ENCODE measurements around the gene KLHL6.

GRCh38 chr3:183506674-183507320 lies 48.7 kb downstream of the KLHL6 start:
- no peak for TF ChIP-seq ESRRA (CRISPR knock-in tag; IDR thresholded peaks at IDR 0.05; ENCODE audit: borderline replicate concordance)
- no peak for TF ChIP-seq ZNF671 (CRISPR knock-in tag; IDR thresholded peaks at IDR 0.05)
- TF ChIP-seq TEAD1 (CRISPR knock-in tag; IDR thresholded peaks at IDR 0.05), result no peak
- no peak for TF ChIP-seq E2F1 (CRISPR knock-in tag; IDR thresholded peaks at IDR 0.05)
- TF ChIP-seq CBFB (CRISPR knock-in tag; IDR thresholded peaks at IDR 0.05; ENCODE audit: low read depth), result no peak
- no peak for TF ChIP-seq FOXK1 (CRISPR knock-in tag; IDR thresholded peaks at IDR 0.05)
- TF ChIP-seq CTCF (IDR thresholded peaks at IDR 0.05), result no peak
- no peak for TF ChIP-seq AFF4 (CRISPR knock-in tag; IDR thresholded peaks at IDR 0.05; ENCODE audit: borderline replicate concordance)
- TF ChIP-seq MAX (CRISPR knock-in tag; IDR thresholded peaks at IDR 0.05), result no peak
- TF ChIP-seq RELA (CRISPR knock-in tag; IDR thresholded peaks at IDR 0.05; ENCODE audit: borderline replicate concordance), result no peak
- TF ChIP-seq ZBTB43 (CRISPR knock-in tag; IDR thresholded peaks at IDR 0.05), result no peak
- no peak for TF ChIP-seq SMAD4 (CRISPR knock-in tag; IDR thresholded peaks at IDR 0.05)
- TF ChIP-seq SMAD3 (CRISPR knock-in tag; IDR thresholded peaks at IDR 0.05; ENCODE audit: borderline replicate concordance), result no peak
